ENCODE measurements around the gene NRCAM.

GRCh38 chr7:108382932-108383331 lies 73.3 kb downstream of the NRCAM start:
- no peak for TF ChIP-seq PATZ1 (CRISPR knock-in tag; IDR thresholded peaks at IDR 0.05; ENCODE audit: borderline replicate concordance)
- no peak for TF ChIP-seq PPARA (CRISPR knock-in tag; IDR thresholded peaks at IDR 0.05; ENCODE audit: borderline replicate concordance)
- no peak for TF ChIP-seq TSHZ2 (CRISPR knock-in tag; IDR thresholded peaks at IDR 0.05)
- TF ChIP-seq TCF4 (CRISPR knock-in tag; IDR thresholded peaks at IDR 0.05; ENCODE audit: borderline replicate concordance) = no peak
